HL-60 (cell line): ENCODE data around the gene VIP.

Source experiments
- DNase-seq, 2 experiments: peaks; one replicate each; pipeline ENCODE4 v3.0.0-alpha.2; 2010 to 2020; ENCODE audit warnings: low read depth in 1 of 2, low spot score in 1 of 2
- H3K27ac ChIP-seq: fragments of 250-450 bp; sonication (Bioruptor Pico); replicated peaks from 2 replicates; pipeline ENCODE4 v1.5.1; 2020; ENCODE audit warnings: mild to moderate bottlenecking, moderate library complexity
- H3K27me3 ChIP-seq: fragments of 250-450 bp; sonication (Bioruptor Pico); 2 replicates; pipeline ENCODE4 v1.5.1; 2021; ENCODE audit warnings: mild to moderate bottlenecking, moderate library complexity; ENCODE audit not compliant: insufficient read depth, poor library complexity, severe bottlenecking
- H3K4me3 ChIP-seq: replicated peaks from 2 replicates; pipeline ENCODE4 v1.5.1; 2011; ENCODE audit warnings: mild to moderate bottlenecking, control low read depth, low read length; ENCODE audit not compliant: insufficient read depth
- CTCF ChIP-seq: IDR thresholded peaks from one replicate; pipeline ENCODE4 v1.5.1; 2011; ENCODE audit warnings: low read length, control low read depth, inconsistent platforms; ENCODE audit not compliant: insufficient read depth
- GABPA ChIP-seq: IDR thresholded peaks from 2 replicates; pipeline ENCODE4 v1.6.1; 2012; ENCODE audit warnings: low read depth
- POLR2AphosphoS5 ChIP-seq: IDR thresholded peaks from 2 replicates; pipeline ENCODE4 v1.6.1; 2012; ENCODE audit warnings: low read depth
- REST ChIP-seq: IDR thresholded peaks from 2 replicates; pipeline ENCODE4 v1.6.1; 2012; ENCODE audit warnings: low read depth; ENCODE audit not compliant: insufficient replicate concordance
- SPI1 ChIP-seq: IDR thresholded peaks from 2 replicates; pipeline ENCODE4 v1.6.1; 2012; ENCODE audit warnings: low read depth, mild to moderate bottlenecking, borderline replicate concordance

VIP gene

GRCh38 chr6:152723398-152723797 lies 27.2 kb upstream of the VIP start:
- DNase-seq: no peak
- no peaks in the 10 kb centered on the region for H3K27me3 ChIP-seq
- TF ChIP-seq REST (no peak), SPI1 (no peak), GABPA (no peak), POLR2AphosphoS5 (no peak), CTCF (no peak)
- no peak overlapping the region for H3K27ac ChIP-seq
- no peak overlapping the region for H3K4me3 ChIP-seq

DNA sequence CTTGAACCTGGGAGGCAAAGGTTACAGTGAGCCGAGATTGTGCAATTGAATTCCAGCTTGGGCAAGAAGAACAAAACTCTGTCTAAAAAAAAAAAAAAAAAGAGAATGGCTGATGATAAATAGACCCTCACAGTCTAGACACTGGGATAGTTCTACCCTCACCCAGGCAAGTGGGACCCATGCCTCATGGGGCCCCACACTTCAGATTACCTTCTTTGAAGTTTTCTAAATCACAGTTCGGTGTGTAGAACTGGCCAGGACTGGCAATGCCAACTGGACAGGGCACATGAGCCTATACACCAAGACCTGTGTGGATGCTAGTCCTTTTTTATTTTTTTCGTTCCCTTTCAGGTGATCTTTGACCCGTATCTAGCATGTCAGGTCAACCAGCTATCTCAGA lies 24.3 kb upstream of the VIP start:
- no peak for DNase-seq
- Histone ChIP-seq H3K27me3 (no peaks in the 10 kb centered on the region), H3K27ac (no peak overlapping the region), H3K4me3 (no peak overlapping the region)
- no peak for TF ChIP-seq POLR2AphosphoS5

DNA sequence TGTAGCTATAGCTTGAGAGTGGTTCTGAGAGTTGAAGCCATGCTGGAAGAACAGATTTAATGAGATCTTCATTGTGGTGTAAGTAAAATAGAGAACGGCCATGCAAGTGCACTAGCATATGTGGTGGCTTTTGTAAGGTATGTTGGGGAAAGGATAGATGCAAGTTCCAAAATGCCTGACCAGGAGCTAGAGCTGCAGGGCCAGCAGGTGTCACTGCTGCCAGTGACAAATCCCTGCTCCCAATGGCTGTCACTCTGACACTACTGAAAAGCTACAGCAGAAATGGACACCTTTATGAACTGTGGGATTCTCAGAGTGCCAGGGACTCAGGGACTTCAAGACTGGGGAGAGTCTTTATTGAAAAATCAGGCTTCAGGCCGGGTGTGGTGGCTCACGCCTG lies 23.1 kb upstream of the VIP start:
- no peak overlapping the region for H3K27ac ChIP-seq
- no peak for DNase-seq
- TF ChIP-seq CTCF (no peak), GABPA (no peak), POLR2AphosphoS5 (no peak), REST (no peak), SPI1 (no peak)

DNA sequence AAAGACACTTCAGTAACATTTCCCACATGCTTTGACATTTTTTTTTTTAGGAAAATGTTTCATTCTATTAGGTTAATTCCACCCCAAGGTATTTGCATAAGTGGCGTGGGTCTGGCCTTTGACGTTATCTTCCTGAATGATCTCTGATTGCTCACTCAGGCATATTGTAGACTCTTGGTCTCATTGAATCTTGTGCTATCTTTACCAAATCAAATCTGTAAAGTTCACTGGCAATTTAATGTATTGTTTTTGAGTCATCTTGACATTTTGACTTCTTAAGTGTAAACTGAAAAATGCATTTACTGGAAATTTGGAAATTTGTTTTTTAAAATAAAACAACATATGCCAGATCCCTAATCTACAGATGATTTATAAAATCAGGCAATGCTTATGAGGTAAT lies 16.0 kb upstream of the VIP start:
- H3K4me3 ChIP-seq: no peak overlapping the region
- H3K27ac ChIP-seq: no peak overlapping the region
- TF ChIP-seq GABPA (no peak), POLR2AphosphoS5 (no peak), SPI1 (no peak)
- no peak for DNase-seq
- no peaks in the 10 kb centered on the region for H3K27me3 ChIP-seq

More for the DNA sequence above, 23.1 kb upstream of the VIP start:
- Histone ChIP-seq H3K4me3 (no peak overlapping the region), H3K27me3 (no peaks in the 10 kb centered on the region)

DNA sequence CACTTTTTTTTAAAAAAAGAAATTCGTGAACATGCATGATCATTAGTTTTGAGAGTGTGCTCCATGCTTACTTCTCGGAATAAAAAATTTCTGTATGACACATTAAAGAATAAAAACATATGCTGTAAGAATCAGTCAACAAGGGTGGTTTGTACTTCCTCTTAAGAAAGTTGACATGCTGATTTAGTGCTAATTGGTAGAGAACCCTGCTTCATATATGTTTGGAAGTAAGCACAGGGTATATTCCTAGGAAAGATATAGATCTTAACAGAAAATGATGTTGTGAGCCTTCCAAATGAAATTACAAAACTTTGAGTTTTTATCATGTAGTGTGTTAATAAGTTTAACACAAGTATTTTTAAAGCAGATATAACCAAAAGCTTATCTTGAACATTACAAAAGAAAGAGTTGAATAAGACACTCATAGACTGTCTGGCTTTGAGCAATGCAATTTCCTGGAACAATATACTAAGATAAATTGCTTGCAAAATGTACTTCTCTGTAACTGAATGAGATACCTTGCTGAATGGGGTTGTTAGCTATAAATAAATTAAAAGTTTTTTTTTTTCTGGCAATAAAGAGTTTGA lies 13.8 kb upstream of the VIP start:
- Histone ChIP-seq H3K4me3 (no peak overlapping the region), H3K27me3 (no peaks in the 10 kb centered on the region), H3K27ac (no peak overlapping the region)
- TF ChIP-seq GABPA: no peak
- no peak for TF ChIP-seq SPI1
- no peak for TF ChIP-seq POLR2AphosphoS5
- TF ChIP-seq REST: no peak
- no peak for TF ChIP-seq CTCF
- no peak for DNase-seq
